GM19452 (cell line): ENCODE measurements around the gene TFG.

Experiments
- ATAC-seq: cut with Tn5 transposase; IDR thresholded peaks from one replicate; pipeline ENCODE4 v1.9.1; 2021; ENCODE audit not compliant: unreplicated experiment

Gene TFG

GRCh38 chr3:100703865-100704264, 5.4 kb upstream of the TFG start:
- ATAC-seq: no peak

GRCh38 chr3:100706365-100706764, 2.9 kb upstream of the TFG start:
- ATAC-seq: no peak

GRCh38 chr3:100708644-100708988, 678 bp upstream of the TFG start:
- ATAC-seq: no peak

GRCh38 chr3:100709842-100710260, 557 bp downstream of the TFG start:
- no peak for ATAC-seq

- ATAC-seq: peak; percentile 37
Observed at GRCh38 chr3:100710261-100710968, 1.1 kb downstream of the TFG start.

GRCh38 chr3:100715176-100715575, 5.9 kb downstream of the TFG start:
- ATAC-seq: no peak

- ATAC-seq: no peak
Observed at GRCh38 chr3:100717063-100717462, 7.8 kb downstream of the TFG start.

- no peak for ATAC-seq
Observed at GRCh38 chr3:100717637-100718487, 8.6 kb downstream of the TFG start.

- ATAC-seq: no peak
Observed at GRCh38 chr3:100719136-100719535, 9.8 kb downstream of the TFG start.

- no peak for ATAC-seq
Observed at GRCh38 chr3:100720426-100720825, 11.1 kb downstream of the TFG start.

- no peak for ATAC-seq
Observed at GRCh38 chr3:100725935-100726513, 16.7 kb downstream of the TFG start.

GRCh38 chr3:100726706-100727105, 17.4 kb downstream of the TFG start:
- no peak for ATAC-seq

- peak; percentile 61 for ATAC-seq
Observed at GRCh38 chr3:100730524-100730923, 21.2 kb downstream of the TFG start.

GRCh38 chr3:100732435-100732834, 23.1 kb downstream of the TFG start:
- ATAC-seq: no peak

- ATAC-seq: no peak
Observed at GRCh38 chr3:100737334-100737733, 28.0 kb downstream of the TFG start.

GRCh38 chr3:100740207-100740606, 30.9 kb downstream of the TFG start:
- ATAC-seq: no peak

GRCh38 chr3:100743535-100743934, 34.2 kb downstream of the TFG start:
- ATAC-seq: no peak

- no peak for ATAC-seq
Observed at GRCh38 chr3:100744671-100745070, 35.4 kb downstream of the TFG start.

GRCh38 chr3:100745617-100746016, 36.3 kb downstream of the TFG start:
- no peak for ATAC-seq

- ATAC-seq: no peak
Observed at GRCh38 chr3:100746092-100746491, 36.8 kb downstream of the TFG start.

- ATAC-seq: no peak
Observed at GRCh38 chr3:100748220-100748619, 38.9 kb downstream of the TFG start.

GRCh38 chr3:100748967-100749366, 39.7 kb downstream of the TFG start:
- no peak for ATAC-seq
